Rectal smooth muscle tissue (tissue), 1 donor: ENCODE results near the gene OTOGL.

ENCODE experiments used
- H3K27ac ChIP-seq: one replicate; pipeline ENCODE4 v1.7.0; 2013; ENCODE audit warnings: low read depth, low read length, inconsistent platforms
- H3K27me3 ChIP-seq: one replicate; pipeline ENCODE4 v1.7.0; 2013; ENCODE audit warnings: low read length; ENCODE audit not compliant: control insufficient read depth, insufficient read depth
- H3K36me3 ChIP-seq: one replicate; pipeline ENCODE4 v1.7.0; 2013; ENCODE audit warnings: low read length; ENCODE audit not compliant: control insufficient read depth, insufficient read depth
- H3K4me1 ChIP-seq: one replicate; pipeline ENCODE4 v1.7.0; 2013; ENCODE audit warnings: low read length; ENCODE audit not compliant: control insufficient read depth, insufficient read depth
- H3K4me3 ChIP-seq: one replicate; pipeline ENCODE4 v1.7.0; 2013; ENCODE audit warnings: low read length
- H3K9ac ChIP-seq: one replicate; pipeline ENCODE4 v1.7.0; 2013; ENCODE audit warnings: low read length

Gene OTOGL

DNA sequence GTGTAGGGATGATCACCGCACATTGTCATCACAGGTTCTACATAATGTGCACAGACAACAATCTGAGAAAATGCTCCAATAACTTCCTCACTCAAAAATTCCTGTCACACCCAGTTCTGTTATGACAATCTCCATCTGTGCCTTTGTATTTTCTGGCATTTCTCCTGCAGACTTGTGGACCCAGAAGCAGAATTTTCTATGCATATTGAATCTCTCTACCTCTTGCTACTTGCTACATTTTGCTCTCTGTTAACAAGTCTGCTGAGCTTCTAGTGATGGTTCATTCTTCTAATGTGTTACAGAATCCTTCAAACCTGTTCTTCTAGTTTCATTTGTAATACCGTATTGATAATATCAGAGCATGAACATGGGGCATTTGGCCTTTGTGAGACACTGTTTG, 216.9 kb downstream of the OTOGL start:
- Histone ChIP-seq H3K4me1 (no peaks in the 10 kb centered on the region), H3K9ac (no peak overlapping the region), H3K36me3 (no peaks in the 10 kb centered on the region), H3K4me3 (no peak overlapping the region), H3K27ac (no peak overlapping the region), H3K27me3 (no peaks in the 10 kb centered on the region)

DNA sequence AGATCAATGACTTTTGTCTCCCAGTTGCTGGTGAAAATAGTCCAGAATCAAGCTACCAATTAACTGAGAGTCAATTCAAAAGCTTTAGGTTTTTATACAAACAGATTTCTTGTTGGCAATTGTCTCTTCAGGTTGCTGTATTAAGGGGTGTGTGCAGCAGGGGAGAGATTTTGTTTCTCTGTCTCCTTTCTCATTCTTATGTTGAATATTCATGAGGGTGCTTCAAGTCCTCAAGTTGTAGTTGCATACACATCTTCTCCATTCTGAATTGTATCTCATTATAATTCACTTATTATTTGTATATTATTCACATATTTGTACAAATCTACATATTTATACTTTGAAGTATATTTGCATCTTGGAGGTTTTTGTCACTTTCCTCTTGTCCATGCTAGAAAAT, 218.0 kb downstream of the OTOGL start:
- H3K4me3 ChIP-seq = no peak overlapping the region
- H3K4me1 ChIP-seq = no peaks in the 10 kb centered on the region
- no peaks in the 10 kb centered on the region for H3K27me3 ChIP-seq
- no peak overlapping the region for H3K9ac ChIP-seq
- no peak overlapping the region for H3K27ac ChIP-seq
- H3K36me3 ChIP-seq = no peaks in the 10 kb centered on the region

DNA sequence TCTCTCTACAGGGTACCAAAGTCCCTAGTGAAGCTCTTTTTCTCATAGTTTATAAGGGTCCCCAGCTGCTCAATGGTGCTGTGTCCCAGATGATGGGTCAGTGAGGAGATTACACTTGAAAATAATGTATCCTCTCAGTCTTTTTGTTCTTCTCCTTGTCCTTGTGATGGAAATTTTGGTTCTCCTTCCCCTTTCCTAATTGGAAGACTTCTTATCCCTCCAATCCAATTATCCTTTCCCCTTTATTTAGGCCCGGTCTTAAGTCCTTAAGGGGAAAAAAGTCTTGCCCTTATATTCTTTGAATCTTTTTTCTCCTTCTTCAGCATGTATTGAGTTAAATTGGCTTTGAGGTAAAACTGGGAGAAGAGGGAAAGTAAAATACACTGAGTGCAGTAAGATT, 218.6 kb downstream of the OTOGL start:
- no peak overlapping the region for H3K4me3 ChIP-seq
- no peak overlapping the region for H3K27ac ChIP-seq
- no peaks in the 10 kb centered on the region for H3K27me3 ChIP-seq
- H3K4me1 ChIP-seq = no peaks in the 10 kb centered on the region
- H3K36me3 ChIP-seq = no peaks in the 10 kb centered on the region
- H3K9ac ChIP-seq = no peak overlapping the region

DNA sequence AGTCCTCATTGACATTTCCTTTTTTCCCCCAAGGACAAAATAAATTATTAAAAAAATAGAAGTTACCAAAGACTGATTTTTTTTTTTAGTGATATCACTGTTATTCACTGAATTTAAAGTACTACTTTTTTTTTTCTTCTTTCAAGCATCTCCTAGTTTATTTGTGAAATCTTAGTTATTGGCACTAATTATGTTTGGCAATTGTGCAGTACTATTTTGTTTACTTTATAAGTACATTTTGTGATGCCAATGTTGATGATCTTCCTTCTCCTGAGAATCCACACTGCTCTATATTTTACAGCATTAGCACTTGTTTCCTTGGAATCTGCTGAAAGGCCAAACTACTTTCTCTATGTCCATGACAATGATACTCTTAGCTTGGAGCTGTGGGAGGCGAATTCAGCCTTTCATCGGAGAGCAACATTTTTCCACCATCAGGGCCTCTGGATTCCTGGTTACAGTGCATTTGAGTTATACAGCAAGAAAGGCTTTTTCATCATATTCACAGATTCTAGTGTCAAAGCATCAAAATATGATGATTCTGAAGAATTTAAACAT, 220.9 kb downstream of the OTOGL start:
- Histone ChIP-seq H3K27ac (no peak overlapping the region), H3K36me3 (no peaks in the 10 kb centered on the region)

DNA sequence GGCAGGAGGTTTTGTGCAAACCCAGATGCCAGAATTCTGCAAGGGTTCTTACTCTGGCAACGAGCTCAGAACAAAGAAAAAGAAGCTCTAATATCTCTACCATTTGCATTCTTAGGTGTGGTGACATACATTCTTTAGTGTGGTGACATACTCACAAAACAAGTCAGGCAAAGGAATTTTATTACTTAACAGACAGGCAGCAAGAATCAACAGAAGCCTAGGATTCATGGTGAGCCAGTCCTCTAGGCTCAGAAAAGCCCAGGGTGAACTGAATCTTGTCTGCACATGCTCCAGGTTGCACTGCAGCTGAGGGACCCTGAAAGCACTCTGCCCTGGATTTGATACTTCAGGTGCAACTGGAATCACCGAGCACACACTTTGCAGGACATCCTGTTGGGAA, 222.3 kb downstream of the OTOGL start:
- H3K36me3 ChIP-seq = no peaks in the 10 kb centered on the region
- H3K4me3 ChIP-seq = no peak overlapping the region
- no peak overlapping the region for H3K27ac ChIP-seq
- H3K4me1 ChIP-seq = no peaks in the 10 kb centered on the region
- no peak overlapping the region for H3K9ac ChIP-seq
- no peaks in the 10 kb centered on the region for H3K27me3 ChIP-seq

More for the DNA sequence above, 220.9 kb downstream of the OTOGL start:
- H3K4me1 ChIP-seq = no peaks in the 10 kb centered on the region
- H3K4me3 ChIP-seq = no peak overlapping the region
- no peak overlapping the region for H3K9ac ChIP-seq
- H3K27me3 ChIP-seq = no peaks in the 10 kb centered on the region

DNA sequence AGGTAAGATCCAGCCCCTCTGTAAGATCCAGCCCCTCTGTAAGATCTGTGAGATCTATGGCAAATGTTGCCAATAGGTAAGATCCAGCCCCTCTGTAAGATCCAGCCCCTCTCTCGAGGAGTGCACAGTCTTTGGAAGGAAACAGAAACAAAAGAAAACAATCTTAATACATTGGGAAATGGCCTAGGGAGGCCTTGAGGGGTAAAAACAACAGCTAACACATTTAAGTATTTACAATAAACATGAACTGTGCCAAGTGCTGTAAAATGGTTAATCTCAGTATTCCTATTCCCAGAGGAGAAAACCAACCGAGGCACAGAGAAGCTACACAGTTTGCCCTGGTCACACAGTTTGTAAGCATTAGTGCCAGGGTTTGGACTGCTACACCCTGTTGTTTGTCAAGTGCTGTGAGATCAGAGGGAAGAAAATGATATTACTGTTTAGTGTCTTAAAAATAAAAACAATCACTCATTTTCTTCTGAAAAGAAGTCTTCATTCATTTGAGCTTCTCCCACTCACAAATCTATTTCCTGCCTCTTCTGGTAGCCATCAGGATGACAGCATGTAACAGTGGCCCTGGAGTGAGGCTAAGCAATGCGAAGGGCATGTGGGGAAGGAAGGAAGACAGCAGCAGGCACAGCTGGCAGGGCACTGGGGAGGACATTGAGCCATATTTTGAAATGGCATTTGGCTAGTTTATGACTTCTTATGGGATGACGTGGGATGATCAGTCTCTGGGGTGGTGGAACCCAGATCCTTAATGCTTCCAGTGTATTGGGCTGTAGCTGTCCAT, 226.0 kb downstream of the OTOGL start:
- Histone ChIP-seq H3K9ac (no peak overlapping the region), H3K4me1 (no peaks in the 10 kb centered on the region), H3K4me3 (no peak overlapping the region), H3K27me3 (no peaks in the 10 kb centered on the region), H3K36me3 (no peaks in the 10 kb centered on the region), H3K27ac (no peak overlapping the region)

DNA sequence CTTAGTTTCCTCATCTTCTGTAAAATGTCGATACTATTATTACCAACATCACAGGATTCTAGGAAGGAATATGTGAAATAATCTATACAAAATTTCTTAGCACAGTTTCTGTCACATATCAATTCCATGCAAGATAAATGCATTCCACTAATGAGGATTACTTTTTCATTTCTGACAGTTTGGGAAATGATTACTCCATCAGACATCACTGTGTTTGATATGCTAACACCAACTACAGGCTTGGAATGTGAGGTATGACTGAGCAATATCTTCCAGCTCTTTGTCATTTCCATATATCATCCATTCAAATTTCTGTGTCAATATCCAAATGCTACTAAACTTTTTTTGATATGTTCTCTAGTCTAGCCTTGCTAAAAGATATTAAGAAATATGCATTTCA, 233.5 kb downstream of the OTOGL start:
- no peaks in the 10 kb centered on the region for H3K4me1 ChIP-seq
- H3K9ac ChIP-seq = no peak overlapping the region
- H3K36me3 ChIP-seq = no peaks in the 10 kb centered on the region
- no peak overlapping the region for H3K27ac ChIP-seq
- no peak overlapping the region for H3K4me3 ChIP-seq
- H3K27me3 ChIP-seq = no peaks in the 10 kb centered on the region

DNA sequence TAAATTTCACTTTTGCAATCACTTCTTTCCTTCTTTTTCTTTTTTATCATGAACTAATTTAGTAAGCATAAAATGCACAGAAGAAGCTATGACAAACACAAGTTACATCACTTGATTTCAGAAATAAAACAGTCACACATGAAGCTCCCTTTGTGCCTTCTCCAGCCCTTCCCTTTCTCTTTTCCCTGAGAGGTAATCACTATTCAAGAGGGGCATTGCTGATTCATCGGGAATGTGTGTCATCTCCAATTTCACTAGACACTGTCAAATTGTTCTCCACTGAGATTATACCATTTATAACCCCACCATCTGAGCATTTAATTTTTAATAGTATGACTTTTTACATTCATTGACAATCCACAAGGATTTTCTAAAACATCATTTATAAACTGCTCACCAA, 253.1 kb downstream of the OTOGL start:
- Histone ChIP-seq H3K9ac (no peak overlapping the region), H3K4me1 (no peaks in the 10 kb centered on the region), H3K4me3 (no peak overlapping the region), H3K36me3 (no peaks in the 10 kb centered on the region), H3K27ac (no peak overlapping the region), H3K27me3 (no peaks in the 10 kb centered on the region)

DNA sequence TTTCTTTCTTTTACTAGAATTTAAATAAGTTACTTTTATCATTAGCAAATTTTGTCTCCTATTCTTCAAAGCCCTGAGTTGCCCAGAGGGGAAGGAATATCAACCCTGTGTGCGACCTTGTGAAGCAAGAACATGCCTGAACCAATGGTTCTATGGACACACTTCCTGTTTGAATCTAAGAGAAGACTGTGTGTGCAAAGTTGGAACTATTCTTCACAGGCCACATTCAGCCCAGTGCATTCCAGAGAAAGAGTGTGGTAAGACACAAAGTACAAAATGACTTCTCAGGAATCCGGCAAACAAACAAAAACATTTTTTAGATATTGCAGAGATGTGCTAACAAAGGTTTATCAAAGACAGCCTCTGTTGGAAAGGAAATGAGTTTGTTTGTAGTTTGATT, 253.9 kb downstream of the OTOGL start:
- H3K36me3 ChIP-seq = no peaks in the 10 kb centered on the region
- no peak overlapping the region for H3K4me3 ChIP-seq
- no peaks in the 10 kb centered on the region for H3K27me3 ChIP-seq
- no peak overlapping the region for H3K27ac ChIP-seq
- H3K4me1 ChIP-seq = no peaks in the 10 kb centered on the region
- H3K9ac ChIP-seq = no peak overlapping the region

DNA sequence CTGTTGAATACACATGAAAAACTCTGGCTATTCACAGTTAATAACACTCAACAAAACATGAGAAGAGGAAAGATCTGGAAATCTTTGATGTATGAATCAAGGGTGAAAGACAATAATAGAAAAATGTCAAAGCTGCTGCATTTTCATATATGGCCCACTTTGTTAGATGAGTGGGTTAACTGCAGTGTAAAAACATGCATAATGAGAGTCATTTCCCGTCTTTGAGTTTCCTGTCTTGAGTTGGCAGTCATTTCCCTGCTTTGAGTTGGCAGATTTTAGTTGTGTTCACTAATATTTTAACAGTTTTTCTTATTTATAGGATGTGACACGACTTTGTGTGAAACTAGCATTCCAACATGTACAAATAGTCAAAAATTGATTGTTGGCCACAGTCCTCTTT, 256.8 kb downstream of the OTOGL start:
- H3K36me3 ChIP-seq = no peaks in the 10 kb centered on the region
- no peak overlapping the region for H3K4me3 ChIP-seq
- H3K9ac ChIP-seq = no peak overlapping the region
- no peak overlapping the region for H3K27ac ChIP-seq
- H3K27me3 ChIP-seq = no peaks in the 10 kb centered on the region
- H3K4me1 ChIP-seq = no peaks in the 10 kb centered on the region

DNA sequence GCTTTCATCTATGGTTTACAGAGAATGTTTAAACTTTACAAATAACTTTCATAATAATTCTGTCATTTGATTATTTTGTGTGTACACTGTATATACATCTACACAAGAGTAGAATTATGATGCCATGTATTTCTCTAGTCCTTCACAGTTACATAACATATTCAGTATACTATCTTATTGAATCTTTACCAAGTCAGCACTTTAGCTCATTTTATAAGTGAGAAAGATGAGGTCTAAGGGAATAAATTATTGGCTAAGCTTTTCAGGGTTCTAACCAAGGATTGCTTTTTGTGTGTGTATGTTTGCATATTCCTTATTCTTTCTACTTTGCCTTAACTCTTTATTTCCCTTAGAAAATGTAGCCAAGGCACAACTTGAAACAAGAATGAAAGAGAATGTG, 260.4 kb downstream of the OTOGL start:
- H3K36me3 ChIP-seq = no peaks in the 10 kb centered on the region
- H3K9ac ChIP-seq = no peak overlapping the region
- H3K27ac ChIP-seq = no peak overlapping the region
- H3K4me1 ChIP-seq = no peaks in the 10 kb centered on the region
- H3K4me3 ChIP-seq = no peak overlapping the region
- H3K27me3 ChIP-seq = no peaks in the 10 kb centered on the region

DNA sequence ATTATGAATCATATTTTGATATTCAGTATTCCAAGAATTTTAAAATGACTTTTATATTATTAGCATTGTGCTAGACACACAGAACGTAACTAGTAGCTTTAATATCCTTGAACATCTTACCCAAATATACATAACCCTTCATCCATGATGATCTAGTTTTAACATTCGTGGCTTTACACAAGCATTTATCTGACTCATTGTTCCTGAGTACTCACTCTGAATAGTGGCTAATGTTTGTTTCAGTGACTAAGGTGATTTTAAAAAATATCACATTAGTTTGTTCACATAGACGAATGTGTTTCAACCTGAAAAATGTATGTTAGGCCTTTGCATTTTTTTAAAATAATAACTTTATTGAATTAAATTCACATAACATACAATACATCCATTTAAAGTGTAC, 264.7 kb downstream of the OTOGL start:
- Histone ChIP-seq H3K27ac (no peak overlapping the region), H3K4me1 (no peaks in the 10 kb centered on the region), H3K36me3 (no peaks in the 10 kb centered on the region), H3K4me3 (no peak overlapping the region), H3K27me3 (no peaks in the 10 kb centered on the region), H3K9ac (no peak overlapping the region)

DNA sequence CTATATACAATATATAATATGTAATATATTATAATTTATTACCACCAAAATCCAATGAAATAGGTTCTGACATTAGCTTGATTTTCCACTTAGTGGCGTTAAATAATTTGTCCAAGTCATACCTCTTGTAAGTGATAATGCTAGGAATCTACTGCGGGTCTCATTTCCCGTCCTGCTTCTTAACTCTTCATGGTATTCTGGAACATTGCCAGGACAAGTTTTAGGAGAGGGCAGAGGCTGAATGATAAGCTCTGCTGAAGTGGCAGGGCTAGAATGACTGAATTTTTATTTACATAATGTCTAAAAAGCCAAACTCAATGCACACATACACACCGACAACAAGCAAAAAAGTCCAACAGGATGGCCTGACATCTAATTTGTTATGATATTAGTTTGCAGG, 274.3 kb downstream of the OTOGL start:
- no peaks in the 10 kb centered on the region for H3K36me3 ChIP-seq
- H3K4me3 ChIP-seq = no peak overlapping the region
- H3K27me3 ChIP-seq = no peaks in the 10 kb centered on the region
- H3K27ac ChIP-seq = no peak overlapping the region
- H3K9ac ChIP-seq = no peak overlapping the region
- H3K4me1 ChIP-seq = no peaks in the 10 kb centered on the region
